H9 (cell line): ENCODE data around the gene TRIM37. TPM values are rescaled to one million over a fixed set of nuclear protein-coding genes. Genes with fewer than 3 reads are reported as not detected.

Experiments
- DNase-seq: peaks from one replicate; pipeline ENCODE4 v3.0.0-alpha.2; 2017
- H2AFZ ChIP-seq: one replicate; pipeline ENCODE4 v1.6.1; 2013; ENCODE audit warnings: mild to moderate bottlenecking, low read length, control low read depth, moderate library complexity
- H2AK5ac ChIP-seq: 2 replicates; pipeline ENCODE4 v1.6.1; 2013; ENCODE audit warnings: low read length, control low read depth, mixed read lengths; ENCODE audit not compliant: insufficient read length
- H2BK120ac ChIP-seq: one replicate; pipeline ENCODE4 v1.6.1; 2013; ENCODE audit warnings: low read depth, mild to moderate bottlenecking, low read length, control low read depth, inconsistent platforms; ENCODE audit not compliant: poor library complexity, severe bottlenecking
- H2BK12ac ChIP-seq: 2 replicates; pipeline ENCODE4 v1.6.1; 2013; ENCODE audit warnings: low read length, control low read depth, mixed read lengths, low read depth; ENCODE audit not compliant: insufficient read length
- H2BK15ac ChIP-seq: 2 replicates; pipeline ENCODE4 v1.6.1; 2013; ENCODE audit warnings: low read depth, low read length, control low read depth
- H2BK20ac ChIP-seq: one replicate; pipeline ENCODE4 v1.6.1; 2013; ENCODE audit warnings: low read depth, mild to moderate bottlenecking, low read length, control low read depth, inconsistent platforms; ENCODE audit not compliant: poor library complexity, severe bottlenecking
- H2BK5ac ChIP-seq: 2 replicates; pipeline ENCODE4 v1.6.1; 2013; ENCODE audit warnings: low read length, control low read depth, mixed read lengths; ENCODE audit not compliant: insufficient read length
- H3K14ac ChIP-seq: 2 replicates; pipeline ENCODE4 v1.6.1; 2013; ENCODE audit warnings: low read length, control low read depth; ENCODE audit not compliant: insufficient read depth
- H3K18ac ChIP-seq: 2 replicates; pipeline ENCODE4 v1.6.1; 2013; ENCODE audit warnings: low read depth, mild to moderate bottlenecking, mixed read lengths, low read length, control low read depth; ENCODE audit not compliant: insufficient read length
- H3K23ac ChIP-seq: 2 replicates; pipeline ENCODE4 v1.6.1; 2013; ENCODE audit warnings: low read length, control low read depth, mixed read lengths, low read depth; ENCODE audit not compliant: insufficient read length
- H3K23me2 ChIP-seq: 2 replicates; pipeline ENCODE4 v1.6.1; 2013; ENCODE audit warnings: low read depth, mild to moderate bottlenecking, mixed read lengths, low read length, control low read depth; ENCODE audit not compliant: insufficient read length, poor library complexity, severe bottlenecking
- H3K27ac ChIP-seq: 2 replicates; pipeline ENCODE4 v1.5.1; 2013; ENCODE audit warnings: low read length, control low read depth, mixed read lengths, low read depth; ENCODE audit not compliant: insufficient read length
- H3K27me3 ChIP-seq: 2 replicates; pipeline ENCODE4 v1.6.1; 2013; ENCODE audit warnings: low read length, control low read depth, inconsistent platforms; ENCODE audit not compliant: insufficient read depth
- H3K4ac ChIP-seq: 2 replicates; pipeline ENCODE4 v1.6.1; 2013; ENCODE audit warnings: low read depth, mild to moderate bottlenecking, control low read depth, inconsistent platforms, low read length, moderate library complexity
- H3K4me1 ChIP-seq: 2 replicates; pipeline ENCODE4 v1.6.1; 2013; ENCODE audit warnings: low read length, control low read depth, inconsistent platforms; ENCODE audit not compliant: insufficient read depth
- H3K4me2 ChIP-seq: 2 replicates; pipeline ENCODE4 v1.6.1; 2013; ENCODE audit warnings: low read length, control low read depth, mixed read lengths; ENCODE audit not compliant: insufficient read length, insufficient read depth
- H3K56ac ChIP-seq: 2 replicates; pipeline ENCODE4 v1.6.1; 2013; ENCODE audit warnings: low read depth, mild to moderate bottlenecking, mixed read lengths, low read length, control low read depth; ENCODE audit not compliant: insufficient read length
- H3K79me1 ChIP-seq: 2 replicates; pipeline ENCODE4 v1.6.1; 2013; ENCODE audit warnings: low read depth, mild to moderate bottlenecking, moderate library complexity, low read length, control low read depth, inconsistent platforms; ENCODE audit not compliant: insufficient read depth, poor library complexity, severe bottlenecking
- H3K79me2 ChIP-seq: 2 replicates; pipeline ENCODE4 v1.6.1; 2013; ENCODE audit warnings: low read length, control low read depth, inconsistent platforms; ENCODE audit not compliant: insufficient read depth
- H3K9ac ChIP-seq: 2 replicates; pipeline ENCODE4 v1.6.1; 2013; ENCODE audit warnings: low read length, control low read depth, mixed read lengths; ENCODE audit not compliant: insufficient read length; ENCODE audit errors: extremely low read depth
- H3K9me3 ChIP-seq: one replicate; pipeline ENCODE4 v1.6.1; 2013; ENCODE audit warnings: low read depth, low read length, inconsistent platforms; ENCODE audit not compliant: control insufficient read depth
- H3T11ph ChIP-seq: one replicate; pipeline ENCODE4 v1.6.1; 2013; ENCODE audit warnings: mild to moderate bottlenecking, low read length, control low read depth, inconsistent platforms
- H4K20me1 ChIP-seq: one replicate; pipeline ENCODE4 v1.6.1; 2013; ENCODE audit not compliant: control insufficient read depth, insufficient read length, insufficient read depth
- H4K5ac ChIP-seq: 2 replicates; pipeline ENCODE4 v1.6.1; 2013; ENCODE audit warnings: low read depth, mild to moderate bottlenecking, mixed read lengths, low read length, control low read depth; ENCODE audit not compliant: insufficient read length
- H4K8ac ChIP-seq: replicated peaks from 2 replicates; pipeline ENCODE4 v1.6.1; 2013; ENCODE audit warnings: low read length, control low read depth, mixed read lengths, low read depth; ENCODE audit not compliant: insufficient read length
- H4K91ac ChIP-seq: 2 replicates; pipeline ENCODE4 v1.6.1; 2013; ENCODE audit warnings: low read depth, mild to moderate bottlenecking, moderate library complexity, mixed read lengths, low read length, control low read depth; ENCODE audit not compliant: insufficient read length
- H3K27ac Mint-ChIP-seq, 3 experiments: 2 replicates in 2 of 3; 3 replicates in 1 of 3; pipeline ENCODE4 v1.8.0; 2020 to 2021; ENCODE audit warnings: mixed read lengths in 3 of 3, mild to moderate bottlenecking in 1 of 3, moderate library complexity in 1 of 3
- H3K27me3 Mint-ChIP-seq: 2 replicates; pipeline ENCODE4 v1.8.0; 2021; ENCODE audit warnings: low read depth, mild to moderate bottlenecking, moderate library complexity, mixed read lengths
- H3K36me3 Mint-ChIP-seq, 3 experiments: 2 replicates in 2 of 3; 3 replicates in 1 of 3; pipeline ENCODE4 v1.8.0; 2020 to 2021; ENCODE audit warnings: low read depth in 3 of 3, mixed read lengths in 3 of 3; ENCODE audit not compliant: insufficient read depth in 1 of 3
- H3K4me1 Mint-ChIP-seq, 2 experiments: 2 replicates each; pipeline ENCODE4 v1.8.0; 2020; ENCODE audit warnings: mixed read lengths in 2 of 2
- H3K4me3 Mint-ChIP-seq, 2 experiments: 2 replicates in 1 of 2; 3 replicates in 1 of 2; pipeline ENCODE4 v1.8.0; 2020 to 2021; ENCODE audit warnings: mild to moderate bottlenecking in 2 of 2, mixed read lengths in 2 of 2, moderate library complexity in 1 of 2
- H3K9me3 Mint-ChIP-seq, 2 experiments: 2 replicates in 1 of 2; 3 replicates in 1 of 2; pipeline ENCODE4 v1.8.0; 2020; ENCODE audit warnings: mild to moderate bottlenecking in 2 of 2, mixed read lengths in 2 of 2, moderate library complexity in 1 of 2
- WGBS: extraction: QIAGEN DNeasy Blood & Tissue Kit; methylation state at CpG from one replicate; pipeline ENCODE4 v1.1.7; 2013; ENCODE audit warnings: missing lambda C conversion rate, low lambda C conversion rate, mixed read lengths; ENCODE audit not compliant: insufficient read length; ENCODE audit errors: extremely low coverage; 5-methylcytosine and 5-hydroxymethylcytosine counted together
- total RNA-seq: library from RNA; stranded (reverse); gene quantifications from 2 replicates; pipeline ENCODE4 v1.2.1, GENCODE V29; 2021
- TF ChIP-seq, protein P1 (sequence below): fragments of 200-600 bp; sonication (generic); conservative IDR thresholded peaks from 3 replicates; pipeline ENCODE4 v1.8.0; 2021; ENCODE audit warnings: antibody characterized with exemption, mild to moderate bottlenecking

TRIM37 gene
- total RNA-seq, 1 experiment from 2014 or later, result 52.1 TPM

DNA sequence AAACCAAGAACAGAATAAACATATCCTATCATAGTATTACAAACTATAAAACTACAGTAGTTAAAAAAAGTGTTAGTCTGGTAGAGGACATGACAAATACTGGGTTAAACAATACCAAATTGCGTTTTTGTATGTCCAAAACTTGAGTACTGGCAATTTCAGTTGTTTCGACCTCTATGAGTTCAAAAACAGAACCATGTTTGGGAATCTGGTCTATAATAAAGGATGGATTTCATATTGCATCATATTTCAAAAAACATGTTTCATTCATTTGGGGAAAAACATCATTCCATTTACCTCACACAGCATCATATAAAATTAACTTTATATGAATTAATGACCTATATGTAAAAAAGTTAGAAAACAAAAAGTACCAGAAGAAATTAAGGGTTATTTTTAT is 81.8 kb downstream of the TRIM37 start:
- Histone ChIP-seq H2AK5ac (no peak overlapping the region), H4K91ac (no peak overlapping the region), H4K5ac (no peak overlapping the region), H2AFZ (no peak overlapping the region), H2BK5ac (no peak overlapping the region), H3K4me1 (no peaks in the 10 kb centered on the region), H3K14ac (no peak overlapping the region), H2BK120ac (no peak overlapping the region), H2BK15ac (no peak overlapping the region), H3K4me2 (no peak overlapping the region), H3K23ac (no peak overlapping the region), H2BK12ac (no peak overlapping the region), H3K27me3 (no peaks in the 10 kb centered on the region), H3K79me2 (no peaks in the 10 kb centered on the region), H3K23me2 (no peaks in the 10 kb centered on the region), H3K9me3 (no peaks in the 10 kb centered on the region), H4K20me1 (no peaks in the 10 kb centered on the region), H3T11ph (no peak overlapping the region), H3K56ac (no peak overlapping the region), H3K4ac (no peak overlapping the region), H4K8ac (no peak overlapping the region), H3K18ac (no peak overlapping the region), H2BK20ac (no peak overlapping the region), H3K79me1 (no peaks in the 10 kb centered on the region), H3K9ac (no peak overlapping the region), H3K27ac (no peak overlapping the region)
- WGBS, result no CpG with 5 or more reads among the region's 2 CpGs
- Mint-ChIP-seq H3K9me3 (no peaks in the 10 kb centered on the region; a peak in 2 of 5 replicates), H3K27ac (no peak overlapping the region), H3K4me1 (no peaks in the 10 kb centered on the region), H3K36me3 (peaks cover 11 to 25% (median 17%) of the 10 kb centered on the region in 3 experiments; a peak in 6 of 7 replicates), H3K27me3 (no peaks in the 10 kb centered on the region), H3K4me3 (no peak overlapping the region)
- no peak for DNase-seq
- TF ChIP-seq, protein P1, sequence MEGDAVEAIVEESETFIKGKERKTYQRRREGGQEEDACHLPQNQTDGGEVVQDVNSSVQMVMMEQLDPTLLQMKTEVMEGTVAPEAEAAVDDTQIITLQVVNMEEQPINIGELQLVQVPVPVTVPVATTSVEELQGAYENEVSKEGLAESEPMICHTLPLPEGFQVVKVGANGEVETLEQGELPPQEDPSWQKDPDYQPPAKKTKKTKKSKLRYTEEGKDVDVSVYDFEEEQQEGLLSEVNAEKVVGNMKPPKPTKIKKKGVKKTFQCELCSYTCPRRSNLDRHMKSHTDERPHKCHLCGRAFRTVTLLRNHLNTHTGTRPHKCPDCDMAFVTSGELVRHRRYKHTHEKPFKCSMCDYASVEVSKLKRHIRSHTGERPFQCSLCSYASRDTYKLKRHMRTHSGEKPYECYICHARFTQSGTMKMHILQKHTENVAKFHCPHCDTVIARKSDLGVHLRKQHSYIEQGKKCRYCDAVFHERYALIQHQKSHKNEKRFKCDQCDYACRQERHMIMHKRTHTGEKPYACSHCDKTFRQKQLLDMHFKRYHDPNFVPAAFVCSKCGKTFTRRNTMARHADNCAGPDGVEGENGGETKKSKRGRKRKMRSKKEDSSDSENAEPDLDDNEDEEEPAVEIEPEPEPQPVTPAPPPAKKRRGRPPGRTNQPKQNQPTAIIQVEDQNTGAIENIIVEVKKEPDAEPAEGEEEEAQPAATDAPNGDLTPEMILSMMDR, result no peak
